Sigmoid colon (tissue), 7 donors: ENCODE measurements around the gene CDC73. TPM values are rescaled to one million over a fixed set of nuclear protein-coding genes. Genes with fewer than 3 reads are reported as not detected.

ENCODE experiments used
- DNase-seq: peaks from one replicate; pipeline ENCODE4 v3.0.0-alpha.2; 2019
- H3K27ac ChIP-seq, 4 donors: fragments of 200-600 bp; sonication (generic); one replicate each; pipeline ENCODE4 v1.5.1; 2016 to 2019; ENCODE audit warnings: mild to moderate bottlenecking in 1 of 4
- H3K27me3 ChIP-seq, 3 donors: fragments of 200-600 bp; sonication (generic); one replicate each; pipeline ENCODE4 v1.5.1; 2019; ENCODE audit warnings: mild to moderate bottlenecking in 1 of 3
- H3K36me3 ChIP-seq, 4 donors: fragments of 200-600 bp; sonication (generic); one replicate each; pipeline ENCODE4 v1.5.1; 2016 to 2019
- H3K4me1 ChIP-seq, 4 donors: fragments of 200-600 bp; sonication (generic); one replicate each; pipeline ENCODE4 v1.5.1; 2017 to 2019
- H3K4me3 ChIP-seq, 4 donors: fragments of 200-600 bp; sonication (generic); one replicate each; pipeline ENCODE4 v1.5.1; 2017 to 2019; ENCODE audit warnings: mild to moderate bottlenecking in 2 of 4, moderate library complexity in 1 of 4
- H3K9me3 ChIP-seq, 4 donors: fragments of 200-600 bp in 3 of 4; sonication (generic) in 3 of 4; one replicate each; pipeline versions ENCODE4 v1.5.1 to v1.6.1; 2013 to 2019
- EP300 ChIP-seq, 4 donors: sonication (generic); formaldehyde crosslinking; IDR thresholded peaks; one replicate each; pipeline ENCODE4 v1.6.1; 2017; ENCODE audit warnings: antibody characterized with exemption in 4 of 4
- POLR2A ChIP-seq, 2 donors: fragments of 450-650 bp; IDR thresholded peaks; one replicate each; pipeline ENCODE4 v1.6.1; 2016; ENCODE audit warnings: antibody characterized with exemption in 2 of 2, mild to moderate bottlenecking in 2 of 2, moderate library complexity in 2 of 2
- POLR2AphosphoS5 ChIP-seq, 4 donors: sonication (generic); formaldehyde crosslinking; IDR thresholded peaks; one replicate each; pipeline ENCODE4 v1.6.1; 2017; ENCODE audit warnings: antibody characterized with exemption in 4 of 4
- WGBS, 2 donors: extraction: QIAGEN DNeasy Blood & Tissue Kit; methylation state at CpG; one replicate each; pipeline ENCODE4 v1.1.7; 2013; 5-methylcytosine and 5-hydroxymethylcytosine counted together
- intact Hi-C: fragments of 100-400 bp; cut with DNase I; formaldehyde crosslinking; loops from one replicate; pipeline ENCODE4 v1.15.1; 2023
- polyA plus RNA-seq, 3 donors: library from polyadenylated mRNA; stranded (reverse); fragments of 200-250 nt; gene quantifications; one replicate each; pipeline ENCODE4 v1.2.3, GENCODE V29; 2013
- total RNA-seq, 4 donors: library from RNA; depleted of rRNA; stranded (reverse); fragments of >200 nt; gene quantifications; one replicate each; pipeline ENCODE4 v1.1.0, GENCODE V29; 2016
- TF ChIP-seq, protein P1 (sequence below), 4 experiments: fragments of 450-650 bp in 3 of 4; fragments of 200-600 bp in 1 of 4; IDR thresholded peaks; one replicate each; pipeline ENCODE4 v1.5.1; 2016 to 2019; ENCODE audit warnings: antibody characterized with exemption in 4 of 4, mild to moderate bottlenecking in 3 of 4, moderate library complexity in 2 of 4
- donor health status: healthy with polysubstance abuse.
- donor health status: Bipolar disorder and iron deficiency.
- donor health status: healthy.

Gene CDC73
- total and polyA plus RNA-seq, 7 donors, result 13.2 to 72.4 (median 45.7) TPM

DNA sequence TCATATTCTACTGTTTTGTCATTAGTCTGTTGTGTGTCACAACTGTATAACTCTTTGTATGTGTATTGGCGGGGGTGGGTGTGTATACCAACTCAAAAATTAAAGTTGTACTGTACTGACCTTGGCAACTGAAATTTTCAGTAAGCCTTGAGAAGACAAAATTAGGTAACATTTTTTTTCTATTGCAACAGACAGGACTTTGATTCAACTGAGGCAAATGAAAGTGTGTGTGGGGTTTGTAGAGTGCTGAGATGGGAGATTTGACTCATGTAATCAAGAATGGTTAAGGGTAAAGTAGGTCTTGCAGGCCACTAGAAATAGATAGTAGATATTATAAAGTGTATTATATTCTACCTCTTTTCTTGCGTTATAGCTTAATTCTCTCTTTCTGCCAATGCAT is 79.2 kb downstream of the CDC73 start:
- WGBS, 2 donors, result 94% methylated on average over 2 of the region's 2 CpGs
- intact Hi-C loops, result no loop called here
- no peaks in the 10 kb centered on the region for H3K27me3 ChIP-seq
- no peak overlapping the region for H3K27ac ChIP-seq
- DNase-seq, result no peak
- H3K36me3 ChIP-seq, result no peaks in the 10 kb centered on the region
- H3K4me3 ChIP-seq, result no peak overlapping the region
- H3K4me1 ChIP-seq, result peaks cover 0 to 8% (median 0%) of the 10 kb centered on the region in 4 donors
- TF ChIP-seq, protein P1, sequence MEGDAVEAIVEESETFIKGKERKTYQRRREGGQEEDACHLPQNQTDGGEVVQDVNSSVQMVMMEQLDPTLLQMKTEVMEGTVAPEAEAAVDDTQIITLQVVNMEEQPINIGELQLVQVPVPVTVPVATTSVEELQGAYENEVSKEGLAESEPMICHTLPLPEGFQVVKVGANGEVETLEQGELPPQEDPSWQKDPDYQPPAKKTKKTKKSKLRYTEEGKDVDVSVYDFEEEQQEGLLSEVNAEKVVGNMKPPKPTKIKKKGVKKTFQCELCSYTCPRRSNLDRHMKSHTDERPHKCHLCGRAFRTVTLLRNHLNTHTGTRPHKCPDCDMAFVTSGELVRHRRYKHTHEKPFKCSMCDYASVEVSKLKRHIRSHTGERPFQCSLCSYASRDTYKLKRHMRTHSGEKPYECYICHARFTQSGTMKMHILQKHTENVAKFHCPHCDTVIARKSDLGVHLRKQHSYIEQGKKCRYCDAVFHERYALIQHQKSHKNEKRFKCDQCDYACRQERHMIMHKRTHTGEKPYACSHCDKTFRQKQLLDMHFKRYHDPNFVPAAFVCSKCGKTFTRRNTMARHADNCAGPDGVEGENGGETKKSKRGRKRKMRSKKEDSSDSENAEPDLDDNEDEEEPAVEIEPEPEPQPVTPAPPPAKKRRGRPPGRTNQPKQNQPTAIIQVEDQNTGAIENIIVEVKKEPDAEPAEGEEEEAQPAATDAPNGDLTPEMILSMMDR (IDR thresholded peaks at IDR 0.05), result no peak
- TF ChIP-seq POLR2AphosphoS5 (IDR thresholded peaks at IDR 0.05) (no peak), EP300 (IDR thresholded peaks at IDR 0.05) (no peak), POLR2A (IDR thresholded peaks at IDR 0.05) (no peak)
- no peaks in the 10 kb centered on the region for H3K9me3 ChIP-seq

DNA sequence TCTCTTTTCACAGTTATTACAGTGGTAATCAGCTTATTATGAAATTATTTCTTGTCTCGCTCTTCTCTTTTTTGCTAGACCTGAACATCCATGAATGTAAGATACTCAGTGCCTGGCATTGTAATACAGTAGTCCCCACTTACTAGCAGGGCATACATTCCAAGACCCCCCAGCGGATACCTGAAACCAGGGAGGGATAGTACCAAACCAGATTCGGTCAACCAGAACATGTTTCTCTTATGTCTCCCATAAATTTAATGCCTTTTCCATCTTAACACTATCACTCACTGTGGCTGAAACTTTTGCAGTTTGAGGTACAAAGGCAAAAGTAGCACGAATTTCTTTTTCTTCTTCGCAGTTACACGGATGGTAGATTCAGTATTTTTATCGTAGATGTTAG is 89.2 kb downstream of the CDC73 start:
- H3K27me3 ChIP-seq, result no peaks in the 10 kb centered on the region
- TF ChIP-seq POLR2AphosphoS5 (IDR thresholded peaks at IDR 0.05) (no peak), EP300 (IDR thresholded peaks at IDR 0.05) (no peak), POLR2A (IDR thresholded peaks at IDR 0.05) (no peak)
- TF ChIP-seq, protein P1 (IDR thresholded peaks at IDR 0.05), result no peak

DNA sequence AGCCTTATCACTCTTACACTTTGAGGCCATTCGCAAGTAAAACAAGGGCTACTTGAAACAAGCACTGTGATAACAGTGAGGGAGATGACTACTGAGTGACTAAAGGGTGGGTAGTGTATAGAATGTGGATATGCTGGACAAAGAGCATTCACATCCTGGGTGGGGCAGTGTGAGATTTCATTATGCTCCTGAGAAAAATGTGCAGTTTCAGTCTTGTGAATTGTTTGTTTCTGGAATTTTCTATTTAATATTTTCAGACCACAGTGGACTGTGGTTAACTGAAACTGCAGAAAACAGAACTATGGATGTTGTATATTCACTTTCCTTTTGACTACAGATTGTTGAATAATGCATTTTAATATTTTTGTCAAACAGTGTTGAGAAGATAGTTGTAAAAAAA is 89.7 kb downstream of the CDC73 start:
- WGBS, 2 donors, result 42 to 72% methylated on average over 1 of the region's 1 CpG
- intact Hi-C loops, result no loop called here
- TF ChIP-seq POLR2A (IDR thresholded peaks at IDR 0.05) (no peak), EP300 (IDR thresholded peaks at IDR 0.05) (no peak), POLR2AphosphoS5 (IDR thresholded peaks at IDR 0.05) (no peak)
- TF ChIP-seq, protein P1 (IDR thresholded peaks at IDR 0.05), result no peak
- Histone ChIP-seq H3K36me3 (peaks cover 0 to 37% (median 2%) of the 10 kb centered on the region in 4 donors), H3K4me1 (no peaks in the 10 kb centered on the region), H3K27me3 (no peaks in the 10 kb centered on the region), H3K4me3 (no peak overlapping the region), H3K9me3 (peaks cover 0 to 4% (median 0%) of the 10 kb centered on the region in 4 donors), H3K27ac (no peak overlapping the region)
- no peak for DNase-seq

More for the DNA sequence above, 89.2 kb downstream of the CDC73 start:
- Histone ChIP-seq H3K4me3 (no peak overlapping the region), H3K27ac (no peak overlapping the region), H3K4me1 (no peaks in the 10 kb centered on the region), H3K9me3 (peaks cover 0 to 4% (median 0%) of the 10 kb centered on the region in 4 donors), H3K36me3 (peaks cover 0 to 34% (median 1%) of the 10 kb centered on the region in 4 donors)
- no peak for DNase-seq
- intact Hi-C loops, result no loop called here
- WGBS, 2 donors, result 97 to 98% methylated on average over 7 of the region's 7 CpGs

DNA sequence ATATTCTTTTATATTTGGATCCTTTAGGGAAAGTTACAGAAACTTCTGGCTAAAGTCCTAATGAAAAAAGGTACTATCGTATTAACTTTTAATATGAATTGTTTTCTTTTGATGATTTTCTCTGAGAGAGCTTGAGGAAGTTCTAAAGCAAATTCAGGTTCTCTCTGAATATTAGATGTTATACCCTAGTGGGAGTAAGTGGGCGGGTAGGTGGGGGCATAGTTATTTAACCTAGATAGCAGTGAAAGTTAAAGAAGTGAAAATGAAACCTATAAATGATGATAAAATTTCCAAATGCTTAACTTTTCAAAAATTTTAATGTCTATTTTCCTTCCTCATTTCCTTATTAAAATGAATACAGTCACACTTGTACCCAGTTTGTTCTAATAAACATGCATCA is 90.8 kb downstream of the CDC73 start:
- Histone ChIP-seq H3K36me3 (peaks cover 0 to 37% (median 4%) of the 10 kb centered on the region in 4 donors), H3K9me3 (no peaks in the 10 kb centered on the region), H3K27ac (no peak overlapping the region), H3K4me1 (no peaks in the 10 kb centered on the region), H3K4me3 (no peak overlapping the region), H3K27me3 (no peaks in the 10 kb centered on the region)
- DNase-seq, result no peak
- 94 to 97% methylated on average over 2 of the region's 2 CpGs for WGBS, 2 donors
- no peak for TF ChIP-seq EP300 (IDR thresholded peaks at IDR 0.05)
- TF ChIP-seq POLR2AphosphoS5 (IDR thresholded peaks at IDR 0.05), result no peak
- intact Hi-C loops, result no loop called here

DNA sequence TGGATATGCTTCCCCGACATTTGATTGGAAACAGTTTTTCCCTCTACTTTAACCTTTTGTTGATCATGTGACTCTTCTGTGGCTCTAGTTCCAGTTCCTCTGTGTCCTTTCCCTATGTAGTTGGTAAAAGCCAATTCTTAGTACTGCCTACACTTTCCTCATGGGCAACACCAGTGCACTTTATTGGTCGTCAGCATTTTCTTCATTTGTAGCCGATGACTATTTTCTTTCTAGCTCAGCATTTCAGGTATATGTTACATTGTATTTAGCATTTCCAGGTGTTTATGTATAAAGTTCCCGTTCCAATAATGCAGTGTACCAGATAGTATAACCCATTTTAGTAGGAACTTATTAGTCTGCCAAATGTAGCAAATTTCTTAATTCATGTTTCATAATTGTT is 92.2 kb downstream of the CDC73 start:
- Histone ChIP-seq H3K27ac (no peak overlapping the region), H3K4me1 (no peaks in the 10 kb centered on the region), H3K4me3 (no peak overlapping the region), H3K9me3 (no peaks in the 10 kb centered on the region), H3K36me3 (peaks cover 0 to 40% (median 4%) of the 10 kb centered on the region in 4 donors), H3K27me3 (no peaks in the 10 kb centered on the region)
- intact Hi-C loops, result no loop called here
- WGBS, 2 donors, result 96 to 99% methylated on average over 4 of the region's 4 CpGs
- TF ChIP-seq POLR2AphosphoS5 (IDR thresholded peaks at IDR 0.05), result no peak
- no peak for TF ChIP-seq POLR2A (IDR thresholded peaks at IDR 0.05)
- TF ChIP-seq, protein P1 (IDR thresholded peaks at IDR 0.05), result no peak
- no peak for TF ChIP-seq EP300 (IDR thresholded peaks at IDR 0.05)
- no peak for DNase-seq
